ENCODE data around the gene TCF23. TPM values are rescaled to one million over a fixed set of nuclear protein-coding genes. Genes with fewer than 3 reads are reported as not detected.
"Not testable (repeated sequence)": the region's sequence is repeated elsewhere in the genome, so short reads cannot be mapped to it uniquely, and the experiment has no call there.

The TCF23 gene
- total and polyA plus RNA-seq, 2 donors, result 0.05 to 0.14 TPM

DNA sequence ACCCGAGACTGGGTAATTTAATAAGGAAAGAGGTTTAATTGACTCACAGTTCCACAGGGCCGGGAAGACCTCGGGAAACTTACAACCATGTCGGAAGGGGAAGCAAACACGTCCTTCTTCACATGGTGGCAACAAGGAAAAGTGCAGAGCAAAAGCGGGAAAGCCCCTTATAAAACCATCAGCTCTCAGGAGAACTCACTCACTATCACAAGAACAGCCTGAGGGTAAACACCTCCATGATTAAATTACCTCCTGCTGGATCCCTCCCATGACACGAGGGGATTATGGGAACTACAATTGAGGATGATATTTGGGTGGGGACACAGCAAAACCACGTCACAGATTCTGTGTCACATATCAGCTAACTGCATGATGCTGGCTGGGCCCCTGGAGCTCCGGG, 11.4 kb downstream of the TCF23 start:
- DNase-seq (ENCODE audit: low read depth in 6 of 9, low spot score in 9 of 9), result no peak
- Histone ChIP-seq H3K4me1 (ENCODE audit: control insufficient read depth in 2 of 2, insufficient read depth in 2 of 2, low read length in 2 of 2) (no peaks in the 10 kb centered on the region), H3K9me3 (ENCODE audit: control insufficient read depth in 2 of 2, insufficient read depth in 1 of 2, low read length in 1 of 2) (no peaks in the 10 kb centered on the region), H3K27me3 (ENCODE audit: control insufficient read depth in 2 of 2, insufficient read depth in 1 of 2, low read length in 1 of 2) (no peaks in the 10 kb centered on the region), H3K27ac (ENCODE audit: low read depth in 1 of 2, low read length in 1 of 2) (no peak overlapping the region), H3K36me3 (ENCODE audit: control insufficient read depth in 2 of 2, insufficient read depth in 2 of 2, low read length in 1 of 2) (no peaks in the 10 kb centered on the region), H3K4me3 (ENCODE audit: low read length in 2 of 2) (no peak overlapping the region)
- WGBS, result 92% methylated on average over 9 of the region's 9 CpGs

GRCh38 chr2:27162151-27163121, 13.6 kb downstream of the TCF23 start:
- H3K27me3 ChIP-seq (ENCODE audit: control insufficient read depth in 2 of 2, insufficient read depth in 1 of 2, low read length in 1 of 2), result no peaks in the 10 kb centered on the region
- no peaks in the 10 kb centered on the region for H3K4me1 ChIP-seq (ENCODE audit: control insufficient read depth in 2 of 2, insufficient read depth in 2 of 2, low read length in 2 of 2)
- H3K36me3 ChIP-seq (ENCODE audit: control insufficient read depth in 2 of 2, insufficient read depth in 2 of 2, low read length in 1 of 2), result no peaks in the 10 kb centered on the region
- no peak for DNase-seq (ENCODE audit: low read depth in 6 of 9, low spot score in 9 of 9)
- no peak overlapping the region for H3K27ac ChIP-seq (ENCODE audit: low read depth in 1 of 2, low read length in 1 of 2)
- 96% methylated on average over 15 of the region's 15 CpGs for WGBS
- no peak overlapping the region for H3K4me3 ChIP-seq (ENCODE audit: low read length in 2 of 2)
- no peaks in the 10 kb centered on the region for H3K9me3 ChIP-seq (ENCODE audit: control insufficient read depth in 2 of 2, insufficient read depth in 1 of 2, low read length in 1 of 2)

- Histone ChIP-seq H3K36me3 (ENCODE audit: control insufficient read depth in 2 of 2, insufficient read depth in 2 of 2, low read length in 1 of 2) (no peaks in the 10 kb centered on the region), H3K9me3 (ENCODE audit: control insufficient read depth in 2 of 2, insufficient read depth in 1 of 2, low read length in 1 of 2) (no peaks in the 10 kb centered on the region), H3K27ac (ENCODE audit: low read depth in 1 of 2, low read length in 1 of 2) (no peak overlapping the region), H3K4me1 (ENCODE audit: control insufficient read depth in 2 of 2, insufficient read depth in 2 of 2, low read length in 2 of 2) (no peaks in the 10 kb centered on the region), H3K4me3 (ENCODE audit: low read length in 2 of 2) (no peak overlapping the region), H3K27me3 (ENCODE audit: control insufficient read depth in 2 of 2, insufficient read depth in 1 of 2, low read length in 1 of 2) (peaks cover under 1 to 4% of the 10 kb centered on the region in 2 donors)
- DNase-seq (ENCODE audit: low read depth in 6 of 9, low spot score in 9 of 9), result no peak
- 95% methylated on average over 8 of the region's 8 CpGs for WGBS
Observed at GRCh38 chr2:27164960-27165763, 16.4 kb downstream of the TCF23 start.

- no peak for DNase-seq (ENCODE audit: low read depth in 6 of 9, low spot score in 9 of 9)
- Histone ChIP-seq H3K4me1 (ENCODE audit: control insufficient read depth in 2 of 2, insufficient read depth in 2 of 2, low read length in 2 of 2) (no peaks in the 10 kb centered on the region), H3K27ac (ENCODE audit: low read depth in 1 of 2, low read length in 1 of 2) (no peak overlapping the region), H3K4me3 (ENCODE audit: low read length in 2 of 2) (no peak overlapping the region), H3K9me3 (ENCODE audit: control insufficient read depth in 2 of 2, insufficient read depth in 1 of 2, low read length in 1 of 2) (peaks cover 0 to 4% of the 10 kb centered on the region in 2 donors), H3K27me3 (ENCODE audit: control insufficient read depth in 2 of 2, insufficient read depth in 1 of 2, low read length in 1 of 2) (peaks cover 3 to 42% of the 10 kb centered on the region in 2 donors), H3K36me3 (ENCODE audit: control insufficient read depth in 2 of 2, insufficient read depth in 2 of 2, low read length in 1 of 2) (no peaks in the 10 kb centered on the region)
- 78% methylated on average over 6 of the region's 6 CpGs for WGBS
Observed at GRCh38 chr2:27170581-27171337, 22.0 kb downstream of the TCF23 start.

- no peak overlapping the region for H3K27ac ChIP-seq (ENCODE audit: low read depth in 1 of 2, low read length in 1 of 2)
- no peaks in the 10 kb centered on the region for H3K4me1 ChIP-seq (ENCODE audit: control insufficient read depth in 2 of 2, insufficient read depth in 2 of 2, low read length in 2 of 2)
- H3K4me3 ChIP-seq (ENCODE audit: low read length in 2 of 2), result no peak overlapping the region
- DNase-seq (ENCODE audit: low read depth in 6 of 9, low spot score in 9 of 9), result no peak
- H3K9me3 ChIP-seq (ENCODE audit: control insufficient read depth in 2 of 2, insufficient read depth in 1 of 2, low read length in 1 of 2), result peaks cover 0 to 4% of the 10 kb centered on the region in 2 donors
- WGBS, result 94% methylated on average over 8 of the region's 8 CpGs
- no peaks in the 10 kb centered on the region for H3K36me3 ChIP-seq (ENCODE audit: control insufficient read depth in 2 of 2, insufficient read depth in 2 of 2, low read length in 1 of 2)
- H3K27me3 ChIP-seq (ENCODE audit: control insufficient read depth in 2 of 2, insufficient read depth in 1 of 2, low read length in 1 of 2), result peaks cover 3 to 42% of the 10 kb centered on the region in 2 donors
Observed at GRCh38 chr2:27171351-27171848, 22.6 kb downstream of the TCF23 start.

GRCh38 chr2:27174638-27175037, 25.8 kb downstream of the TCF23 start:
- peaks cover 3 to 45% of the 10 kb centered on the region in 2 donors for H3K27me3 ChIP-seq (ENCODE audit: control insufficient read depth in 2 of 2, insufficient read depth in 1 of 2, low read length in 1 of 2)
- H3K9me3 ChIP-seq (ENCODE audit: control insufficient read depth in 2 of 2, insufficient read depth in 1 of 2, low read length in 1 of 2), result peaks cover 0 to 4% of the 10 kb centered on the region in 2 donors
- H3K36me3 ChIP-seq (ENCODE audit: control insufficient read depth in 2 of 2, insufficient read depth in 2 of 2, low read length in 1 of 2), result no peaks in the 10 kb centered on the region
- H3K4me3 ChIP-seq (ENCODE audit: low read length in 2 of 2), result no peak overlapping the region
- no peak for DNase-seq (ENCODE audit: low read depth in 6 of 9, low spot score in 9 of 9)
- 92% methylated on average over 6 of the region's 6 CpGs for WGBS
- no peak overlapping the region for H3K27ac ChIP-seq (ENCODE audit: low read depth in 1 of 2, low read length in 1 of 2)
- no peaks in the 10 kb centered on the region for H3K4me1 ChIP-seq (ENCODE audit: control insufficient read depth in 2 of 2, insufficient read depth in 2 of 2, low read length in 2 of 2)

DNA sequence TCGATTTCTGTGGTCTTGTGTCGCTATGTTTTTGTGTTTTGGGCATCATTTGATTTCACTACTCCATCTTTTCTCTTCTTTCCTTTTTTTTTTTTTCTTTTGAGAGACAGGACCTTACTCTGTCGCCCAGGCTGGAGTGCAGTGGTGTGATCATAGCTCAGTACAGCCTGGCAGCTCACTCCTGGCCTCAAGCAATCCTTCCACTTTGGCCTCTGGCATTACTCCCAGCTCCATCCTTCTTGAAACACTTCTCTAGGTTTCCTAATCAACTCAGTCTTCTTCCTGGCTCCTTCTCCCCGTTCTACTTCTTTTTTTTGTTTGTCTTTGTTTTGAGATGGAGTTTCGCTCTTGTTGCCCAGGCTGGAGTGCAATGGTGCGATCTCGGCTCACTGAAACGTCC, 26.5 kb downstream of the TCF23 start:
- WGBS, result 81% methylated on average over 8 of the region's 8 CpGs
- Histone ChIP-seq H3K9me3 (ENCODE audit: control insufficient read depth in 2 of 2, insufficient read depth in 1 of 2, low read length in 1 of 2) (peaks cover 0 to 4% of the 10 kb centered on the region in 2 donors), H3K36me3 (ENCODE audit: control insufficient read depth in 2 of 2, insufficient read depth in 2 of 2, low read length in 1 of 2) (no peaks in the 10 kb centered on the region), H3K4me3 (ENCODE audit: low read length in 2 of 2) (no peak overlapping the region), H3K4me1 (ENCODE audit: control insufficient read depth in 2 of 2, insufficient read depth in 2 of 2, low read length in 2 of 2) (no peaks in the 10 kb centered on the region), H3K27ac (ENCODE audit: low read depth in 1 of 2, low read length in 1 of 2) (no peak overlapping the region), H3K27me3 (ENCODE audit: control insufficient read depth in 2 of 2, insufficient read depth in 1 of 2, low read length in 1 of 2) (peaks cover under 1 to 39% of the 10 kb centered on the region in 2 donors)
- no peak for DNase-seq (ENCODE audit: low read depth in 6 of 9, low spot score in 9 of 9)

GRCh38 chr2:27175781-27176180, 27.0 kb downstream of the TCF23 start:
- 97% methylated on average over 4 of the region's 4 CpGs for WGBS
- H3K4me3 ChIP-seq (ENCODE audit: low read length in 2 of 2); DNase-seq (ENCODE audit: low read depth in 6 of 9, low spot score in 9 of 9); H3K4me1 ChIP-seq (ENCODE audit: control insufficient read depth in 2 of 2, insufficient read depth in 2 of 2, low read length in 2 of 2); H3K9me3 ChIP-seq (ENCODE audit: control insufficient read depth in 2 of 2, insufficient read depth in 1 of 2, low read length in 1 of 2); H3K36me3 ChIP-seq (ENCODE audit: control insufficient read depth in 2 of 2, insufficient read depth in 2 of 2, low read length in 1 of 2); H3K27ac ChIP-seq (ENCODE audit: low read depth in 1 of 2, low read length in 1 of 2): not testable (repeated sequence)
- peaks cover 0 to 35% of the 10 kb centered on the region in 2 donors for H3K27me3 ChIP-seq (ENCODE audit: control insufficient read depth in 2 of 2, insufficient read depth in 1 of 2, low read length in 1 of 2)

All from thymus (tissue), 11 donors.